ENCODE measurements around the gene CXCR6.

CXCR6 gene

GRCh38 chr3:45944830-45945620 is 1.8 kb downstream of the CXCR6 start:
- in situ Hi-C loops (cut with MboI; ENCODE audit: low sequenced_read_pairs): loop anchor here (10.0 to 25.0 kb wide), 2 partner anchors 130 to 267 kb away; partner anchors contain the start of gene CCR1

GRCh38 chr3:45946307-45946706 is 3.0 kb downstream of the CXCR6 start:
- in situ Hi-C loops (cut with MboI; ENCODE audit: low sequenced_read_pairs): loop anchor here (10.0 to 25.0 kb wide), 2 partner anchors 128 to 266 kb away; partner anchors contain the start of gene CCR1

GRCh38 chr3:45946875-45947274 is 3.6 kb downstream of the CXCR6 start:
- in situ Hi-C loops (cut with MboI; ENCODE audit: low sequenced_read_pairs): loop anchor here (10.0 to 25.0 kb wide), 2 partner anchors 128 to 265 kb away; partner anchors contain the start of gene CCR1

DNA sequence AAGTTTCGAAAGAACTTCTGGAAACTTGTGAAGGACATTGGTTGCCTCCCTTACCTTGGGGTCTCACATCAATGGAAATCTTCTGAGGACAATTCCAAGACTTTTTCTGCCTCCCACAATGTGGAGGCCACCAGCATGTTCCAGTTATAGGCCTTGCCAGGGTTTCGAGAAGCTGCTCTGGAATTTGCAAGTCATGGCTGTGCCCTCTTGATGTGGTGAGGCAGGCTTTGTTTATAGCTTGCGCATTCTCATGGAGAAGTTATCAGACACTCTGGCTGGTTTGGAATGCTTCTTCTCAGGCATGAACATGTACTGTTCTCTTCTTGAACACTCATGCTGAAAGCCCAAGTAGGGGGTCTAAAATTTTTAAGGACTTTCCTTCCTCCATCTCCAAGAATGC is 4.1 kb downstream of the CXCR6 start:
- in situ Hi-C loops (cut with MboI; ENCODE audit: low sequenced_read_pairs): loop anchor here (10.0 to 25.0 kb wide), 2 partner anchors 127 to 265 kb away; partner anchors contain the start of gene CCR1

DNA sequence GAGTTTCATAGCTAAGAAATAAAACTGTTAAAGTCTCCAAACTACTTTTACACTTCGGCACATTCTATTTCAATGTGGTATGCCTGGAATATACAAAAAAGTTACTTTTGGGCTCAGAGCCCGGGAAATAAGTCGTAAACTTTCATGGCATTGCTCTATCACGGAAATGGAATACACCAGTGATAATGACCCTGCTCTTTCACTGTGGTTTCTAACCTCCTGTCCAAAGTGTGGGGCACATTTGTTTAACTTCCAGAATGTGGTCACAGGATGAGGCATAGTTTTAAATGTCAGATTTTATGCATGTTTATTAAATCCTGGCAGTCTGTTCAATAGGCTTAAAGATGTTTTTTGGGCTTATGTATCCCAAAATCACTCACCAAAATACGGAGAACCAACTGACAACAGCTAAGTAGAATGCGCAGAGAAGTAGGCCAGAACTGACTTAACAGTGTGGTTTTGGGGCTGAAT is 5.1 kb downstream of the CXCR6 start:
- in situ Hi-C loops (cut with MboI; ENCODE audit: low sequenced_read_pairs): loop anchor here (10.0 to 25.0 kb wide), 2 partner anchors 126 to 264 kb away; partner anchors contain the start of gene CCR1

- in situ Hi-C loops (cut with MboI; ENCODE audit: low sequenced_read_pairs): loop anchor here (10.0 to 25.0 kb wide), 2 partner anchors 126 to 263 kb away; partner anchors contain the start of gene CCR1
Observed at GRCh38 chr3:45948881-45949280, 5.6 kb downstream of the CXCR6 start.

DNA sequence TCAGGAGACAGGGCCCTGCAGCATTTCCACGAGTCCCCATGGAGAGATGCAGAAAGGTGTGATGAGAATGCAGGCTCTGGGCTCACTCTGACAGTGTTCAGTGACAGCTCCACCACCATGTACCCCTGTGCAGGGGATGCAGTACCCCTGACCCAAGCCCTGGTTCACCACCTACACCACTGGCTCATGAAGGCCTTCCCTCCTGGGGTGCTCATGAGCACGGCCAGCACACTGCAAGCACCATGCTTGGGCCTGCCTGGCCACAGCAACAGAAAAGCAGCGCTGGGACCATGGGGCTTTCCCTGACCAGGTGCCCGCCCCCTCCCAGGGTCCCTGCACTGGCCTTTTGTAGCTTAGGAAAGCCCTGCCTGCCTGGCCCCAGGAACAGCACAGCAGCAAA is 6.2 kb downstream of the CXCR6 start:
- in situ Hi-C loops (cut with MboI; ENCODE audit: low sequenced_read_pairs): loop anchor here (10.0 to 25.0 kb wide), 2 partner anchors 125 to 263 kb away; partner anchors contain the start of gene CCR1

DNA sequence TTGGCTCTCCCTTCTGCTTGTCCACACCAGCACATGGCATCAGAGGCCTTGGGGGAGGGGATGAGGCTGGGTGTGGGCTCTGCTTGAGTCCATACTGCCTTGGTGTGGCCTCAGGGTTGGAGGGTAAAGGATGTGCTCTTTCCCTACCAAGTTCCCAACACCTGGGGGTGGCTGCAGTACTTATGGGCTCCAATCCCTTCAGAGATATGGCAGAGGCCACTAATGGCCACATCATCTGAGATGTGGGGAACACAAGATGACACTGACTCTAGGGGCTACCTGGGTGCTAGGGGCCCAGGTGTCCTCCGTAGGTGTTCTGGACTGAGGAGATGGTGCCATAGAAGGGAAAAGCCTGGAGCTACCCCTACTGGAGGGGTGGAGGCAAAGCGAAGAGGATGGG is 6.9 kb downstream of the CXCR6 start:
- in situ Hi-C loops (cut with MboI; ENCODE audit: low sequenced_read_pairs): no loop called here

DNA sequence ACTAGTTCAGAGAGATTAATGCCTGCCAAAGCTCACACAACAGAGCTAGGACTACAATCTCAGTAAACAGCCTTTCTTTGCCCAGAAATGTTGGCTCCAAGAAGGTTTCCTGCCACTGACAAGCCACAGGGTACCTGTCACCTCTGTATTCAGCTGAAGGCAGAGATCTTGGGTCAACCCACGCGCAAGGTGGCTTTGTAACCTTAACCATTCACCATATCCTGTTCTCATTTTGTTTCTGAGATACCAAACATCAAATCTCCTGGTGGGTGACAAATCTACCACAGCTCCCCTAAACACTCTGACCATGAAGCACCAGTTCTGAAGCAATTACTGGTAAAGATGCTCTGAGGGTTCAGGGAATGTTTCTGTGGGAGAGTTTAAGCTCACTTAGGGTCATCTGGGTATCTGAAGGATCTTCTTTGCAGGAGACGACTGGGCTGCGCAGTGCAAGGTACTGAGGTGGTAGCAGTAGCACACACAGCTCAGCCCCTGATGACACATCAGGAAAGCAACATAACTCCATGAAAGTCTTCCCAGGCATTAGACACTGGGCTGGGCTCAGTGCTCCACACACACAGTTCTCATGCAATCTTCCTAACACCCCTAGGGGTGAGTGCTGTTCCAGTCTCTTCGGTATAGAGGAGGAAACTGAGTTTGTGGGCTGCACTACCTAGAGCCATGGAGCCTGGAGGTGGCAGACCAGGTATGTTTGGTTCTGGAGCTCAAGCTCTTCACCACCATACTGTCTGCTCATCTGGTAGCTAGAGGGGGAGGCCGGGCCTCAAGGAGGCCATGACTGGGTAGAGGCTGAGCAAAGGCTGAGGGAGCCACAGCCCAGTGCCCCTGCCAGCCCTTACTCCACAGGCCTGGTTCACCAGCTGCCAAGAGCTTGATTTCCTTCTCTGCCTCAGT is 7.7 kb downstream of the CXCR6 start:
- in situ Hi-C loops (cut with MboI; ENCODE audit: low sequenced_read_pairs): no loop called here

DNA sequence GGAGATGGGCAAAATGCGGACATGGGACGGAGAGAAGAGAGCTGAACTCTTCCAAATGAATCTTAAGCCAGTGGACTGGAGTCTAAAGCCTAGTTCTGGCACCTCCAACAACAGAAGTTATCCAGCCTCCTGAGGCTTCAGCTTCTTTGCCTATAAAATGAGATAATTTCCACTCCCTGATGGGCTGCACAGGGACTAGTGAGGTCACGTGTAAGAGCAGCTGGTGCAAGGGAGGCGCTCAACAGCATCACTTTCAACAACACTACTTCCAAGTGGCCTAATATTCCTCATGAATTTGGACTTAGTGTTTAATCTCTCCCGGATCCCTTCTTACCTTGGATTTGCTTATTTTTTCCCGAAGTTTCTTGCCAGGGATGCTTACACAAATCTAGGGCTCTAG is 8.7 kb downstream of the CXCR6 start:
- in situ Hi-C loops (cut with MboI; ENCODE audit: low sequenced_read_pairs): no loop called here

- in situ Hi-C loops (cut with MboI; ENCODE audit: low sequenced_read_pairs): no loop called here
Observed at GRCh38 chr3:45952456-45952855, 9.2 kb downstream of the CXCR6 start.

- in situ Hi-C loops (cut with MboI; ENCODE audit: low sequenced_read_pairs): no loop called here
Observed at GRCh38 chr3:45953536-45953935, 10.3 kb downstream of the CXCR6 start.

DNA sequence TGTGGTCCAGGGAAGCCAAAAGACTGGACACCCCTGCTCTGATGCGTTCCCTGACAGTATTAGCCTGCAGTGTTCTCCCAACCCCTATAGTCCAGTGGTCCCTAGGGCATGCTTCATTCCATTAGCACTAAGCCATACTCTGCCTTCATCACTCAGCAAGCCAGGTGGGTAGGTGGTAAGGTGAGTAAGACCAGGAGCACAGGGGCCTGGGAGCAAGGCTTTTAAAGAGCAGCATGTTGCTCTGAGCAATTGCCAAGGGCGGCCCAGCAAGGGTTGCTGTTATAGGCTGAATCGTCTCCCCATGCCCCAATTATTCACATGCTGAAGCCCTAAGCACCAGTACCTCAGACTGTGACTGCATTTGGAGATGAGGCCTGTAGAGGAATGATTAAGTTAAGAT is 11.0 kb downstream of the CXCR6 start:
- in situ Hi-C loops (cut with MboI; ENCODE audit: low sequenced_read_pairs): no loop called here

GRCh38 chr3:45955017-45955647 is 11.9 kb downstream of the CXCR6 start:
- in situ Hi-C loops (cut with MboI; ENCODE audit: low sequenced_read_pairs): no loop called here

- in situ Hi-C loops (cut with MboI; ENCODE audit: low sequenced_read_pairs): no loop called here
Observed at GRCh38 chr3:45955706-45956105, 12.4 kb downstream of the CXCR6 start.

GRCh38 chr3:45957586-45957985 is 14.3 kb downstream of the CXCR6 start:
- in situ Hi-C loops (cut with MboI; ENCODE audit: low sequenced_read_pairs): no loop called here

GRCh38 chr3:45958321-45958791 is 15.1 kb downstream of the CXCR6 start:
- in situ Hi-C loops (cut with MboI; ENCODE audit: low sequenced_read_pairs): no loop called here

GRCh38 chr3:45959201-45959600 is 15.9 kb downstream of the CXCR6 start:
- in situ Hi-C loops (cut with MboI; ENCODE audit: low sequenced_read_pairs): no loop called here

DNA sequence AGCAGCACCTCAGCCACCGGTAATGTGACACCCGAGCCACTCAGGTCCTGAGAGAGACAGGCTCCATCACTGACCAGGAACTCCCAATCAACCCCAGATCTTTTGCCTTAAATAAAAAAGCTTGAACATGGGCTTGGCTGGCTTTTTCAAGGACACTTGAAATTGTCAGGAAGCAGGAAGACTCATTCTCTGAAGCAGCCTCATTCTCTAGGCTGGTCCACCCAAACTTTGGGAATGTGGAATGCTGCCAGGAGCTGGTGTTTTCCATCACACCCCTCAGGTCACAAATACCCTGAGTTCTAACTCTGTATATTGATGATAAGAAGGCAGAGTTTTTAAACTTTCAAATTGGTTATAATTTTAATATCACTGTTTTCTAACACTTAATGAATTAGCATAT is 17.0 kb downstream of the CXCR6 start:
- in situ Hi-C loops (cut with MboI; ENCODE audit: low sequenced_read_pairs): no loop called here

- in situ Hi-C loops (cut with MboI; ENCODE audit: low sequenced_read_pairs): no loop called here
Observed at GRCh38 chr3:45962033-45962432, 18.8 kb downstream of the CXCR6 start.

GRCh38 chr3:45964139-45964538 is 20.9 kb downstream of the CXCR6 start:
- in situ Hi-C loops (cut with MboI; ENCODE audit: low sequenced_read_pairs): no loop called here
